Esophagus squamous epithelium (tissue), 5 donors: ENCODE data around the gene PRKCB. TPM values are rescaled to one million over a fixed set of nuclear protein-coding genes. Genes with fewer than 3 reads are reported as not detected.
A peak's percentile ranks its signal among the peaks of the same experiment; 100 is the strongest.

Source experiments
- DNase-seq: peaks from one replicate; lab custom pipeline; 2025; lab: John Stamatoyannopoulos, UW
- H3K27ac ChIP-seq, 4 donors: fragments of 200-600 bp; sonication (generic); one replicate each; pipeline ENCODE4 v1.5.1; 2016 to 2019; ENCODE audit warnings: mild to moderate bottlenecking in 1 of 4
- H3K27me3 ChIP-seq, 4 donors: fragments of 200-600 bp; sonication (generic); 1 replicate in 3 of 4; 2 replicates in 1 of 4; pipeline versions ENCODE4 v1.5.1 to v1.6.0; 2017 to 2021; ENCODE audit warnings: antibody characterized with exemption in 1 of 4
- H3K36me3 ChIP-seq, 3 donors: fragments of 200-600 bp; sonication (generic); one replicate each; pipeline ENCODE4 v1.5.1; 2016 to 2019
- H3K4me1 ChIP-seq, 3 donors: fragments of 200-600 bp; sonication (generic); one replicate each; pipeline ENCODE4 v1.5.1; 2017 to 2019
- H3K4me3 ChIP-seq, 4 donors: fragments of 200-600 bp; sonication (generic); 1 replicate in 3 of 4; 2 replicates in 1 of 4; pipeline ENCODE4 v1.5.1; 2016 to 2019; ENCODE audit warnings: mild to moderate bottlenecking in 2 of 4, moderate library complexity in 1 of 4
- H3K9me3 ChIP-seq, 3 donors: fragments of 200-600 bp; sonication (generic); one replicate each; pipeline ENCODE4 v1.5.1; 2016 to 2019
- CTCF ChIP-seq, 6 experiments: fragments of 450-650 bp in 4 of 6; fragments of 200-600 bp in 2 of 6; sonication (generic) in 2 of 6; IDR thresholded peaks; one replicate each; pipeline ENCODE4 v1.5.1; 2016 to 2019; ENCODE audit warnings: antibody characterized with exemption in 6 of 6, mild to moderate bottlenecking in 4 of 6, moderate library complexity in 4 of 6
- POLR2A ChIP-seq, 4 donors: fragments of 450-650 bp; IDR thresholded peaks; one replicate each; pipeline ENCODE4 v1.6.1; 2017; ENCODE audit warnings: antibody characterized with exemption in 4 of 4, mild to moderate bottlenecking in 4 of 4, moderate library complexity in 3 of 4
- WGBS, 2 donors: methylation state at CpG; one replicate each; pipeline ENCODE4 v1.1.5; 2018; 5-methylcytosine and 5-hydroxymethylcytosine counted together
- intact Hi-C: fragments of 100-400 bp; cut with DNase I; formaldehyde crosslinking; loops from one replicate; pipeline ENCODE4 v1.15.0; 2022
- total RNA-seq, 4 donors: library from RNA; depleted of rRNA; stranded (reverse); fragments of >200 nt; gene quantifications; one replicate each; pipeline ENCODE4 v1.1.0, GENCODE V29; 2016
- donor health status: DM: yes; HTN: yes; CAD: no.

Gene PRKCB
- total RNA-seq, 4 donors from 2014 or later: 0.38 to 4.0 (median 1.7) TPM

- Histone ChIP-seq H3K4me3 (no peak overlapping the region), H3K36me3 (no peaks in the 10 kb centered on the region), H3K4me1 (peaks cover 0 to 4% (median 4%) of the 10 kb centered on the region in 3 donors), H3K9me3 (no peaks in the 10 kb centered on the region), H3K27ac (no peak overlapping the region), H3K27me3 (peaks cover 0 to 23% (median 0%) of the 10 kb centered on the region in 4 donors)
- TF ChIP-seq CTCF (IDR thresholded peaks at IDR 0.05) (no peak), POLR2A (IDR thresholded peaks at IDR 0.05) (no peak)
- no peak for DNase-seq
- WGBS, 2 donors: 67% methylated on average over 3 of the region's 3 CpGs
- intact Hi-C loops: no loop called here
These were observed 26.1 kb downstream of the PRKCB start for GRCh38 chr16:23861874-23862273.

- DNase-seq: no peak
- Histone ChIP-seq H3K9me3 (no peaks in the 10 kb centered on the region), H3K27ac (no peak overlapping the region), H3K36me3 (no peaks in the 10 kb centered on the region), H3K4me3 (no peak overlapping the region), H3K4me1 (peaks cover 0 to 4% (median 4%) of the 10 kb centered on the region in 3 donors), H3K27me3 (peaks cover 0 to 21% (median 0%) of the 10 kb centered on the region in 4 donors)
- no peak for TF ChIP-seq POLR2A (IDR thresholded peaks at IDR 0.05)
- WGBS, 2 donors: 53 to 66% methylated on average over 6 of the region's 6 CpGs
- intact Hi-C loops: no loop called here
These were observed 26.8 kb downstream of the PRKCB start for GRCh38 chr16:23862556-23862955.

- intact Hi-C loops: no loop called here
- Histone ChIP-seq H3K4me3 (peak overlapping the region in 2 of 4 donors; percentile 11 to 47), H3K27ac (peak overlapping the region in 2 of 4 donors; percentile 9 to 13), H3K27me3 (peaks cover 0 to 22% (median 0%) of the 10 kb centered on the region in 4 donors), H3K36me3 (no peaks in the 10 kb centered on the region), H3K9me3 (no peaks in the 10 kb centered on the region), H3K4me1 (peaks cover 0 to 4% (median 4%) of the 10 kb centered on the region in 3 donors)
- DNase-seq: no peak
- TF ChIP-seq POLR2A (IDR thresholded peaks at IDR 0.05) (no peak), CTCF (IDR thresholded peaks at IDR 0.05) (no peak)
- 41 to 42% methylated on average over 11 to 12 of the region's 12 CpGs for WGBS, 2 donors
These were observed 28.0 kb downstream of the PRKCB start for GRCh38 chr16:23863511-23864422.

- no peak for DNase-seq
- H3K27ac ChIP-seq: no peak overlapping the region
- 21 to 23% methylated on average over 2 of the region's 2 CpGs for WGBS, 2 donors
- TF ChIP-seq CTCF (IDR thresholded peaks at IDR 0.05): no peak
- TF ChIP-seq POLR2A (IDR thresholded peaks at IDR 0.05): no peak
- intact Hi-C loops: no loop called here
- no peaks in the 10 kb centered on the region for H3K36me3 ChIP-seq
- H3K9me3 ChIP-seq: no peaks in the 10 kb centered on the region
- peaks cover 0 to 17% (median 0%) of the 10 kb centered on the region in 4 donors for H3K27me3 ChIP-seq
- peaks cover 0 to 4% (median 4%) of the 10 kb centered on the region in 3 donors for H3K4me1 ChIP-seq
- H3K4me3 ChIP-seq: no peak overlapping the region
These were observed 30.1 kb downstream of the PRKCB start for GRCh38 chr16:23865853-23866252.

GRCh38 chr16:23866621-23867020 lies 30.8 kb downstream of the PRKCB start:
- 80 to 81% methylated on average over 4 of the region's 4 CpGs for WGBS, 2 donors
- Histone ChIP-seq H3K27me3 (peaks cover 0 to 18% (median 0%) of the 10 kb centered on the region in 4 donors), H3K27ac (no peak overlapping the region), H3K9me3 (no peaks in the 10 kb centered on the region), H3K4me1 (peaks cover 0 to 4% (median 4%) of the 10 kb centered on the region in 3 donors), H3K36me3 (no peaks in the 10 kb centered on the region), H3K4me3 (no peak overlapping the region)
- TF ChIP-seq CTCF (IDR thresholded peaks at IDR 0.05) (no peak), POLR2A (IDR thresholded peaks at IDR 0.05) (no peak)
- no peak for DNase-seq
- intact Hi-C loops: no loop called here
